GM18868 (cell line): ENCODE data around the gene LMX1A.

Experiments used
- ATAC-seq: cut with Tn5 transposase; IDR thresholded peaks from one replicate; pipeline ENCODE4 v1.9.1; 2021; ENCODE audit warnings: mild to moderate bottlenecking, moderate library complexity; ENCODE audit not compliant: unreplicated experiment

The LMX1A gene

GRCh38 chr1:165369255-165369848, 12.8 kb upstream of the LMX1A start:
- peak; percentile 74 for ATAC-seq

DNA sequence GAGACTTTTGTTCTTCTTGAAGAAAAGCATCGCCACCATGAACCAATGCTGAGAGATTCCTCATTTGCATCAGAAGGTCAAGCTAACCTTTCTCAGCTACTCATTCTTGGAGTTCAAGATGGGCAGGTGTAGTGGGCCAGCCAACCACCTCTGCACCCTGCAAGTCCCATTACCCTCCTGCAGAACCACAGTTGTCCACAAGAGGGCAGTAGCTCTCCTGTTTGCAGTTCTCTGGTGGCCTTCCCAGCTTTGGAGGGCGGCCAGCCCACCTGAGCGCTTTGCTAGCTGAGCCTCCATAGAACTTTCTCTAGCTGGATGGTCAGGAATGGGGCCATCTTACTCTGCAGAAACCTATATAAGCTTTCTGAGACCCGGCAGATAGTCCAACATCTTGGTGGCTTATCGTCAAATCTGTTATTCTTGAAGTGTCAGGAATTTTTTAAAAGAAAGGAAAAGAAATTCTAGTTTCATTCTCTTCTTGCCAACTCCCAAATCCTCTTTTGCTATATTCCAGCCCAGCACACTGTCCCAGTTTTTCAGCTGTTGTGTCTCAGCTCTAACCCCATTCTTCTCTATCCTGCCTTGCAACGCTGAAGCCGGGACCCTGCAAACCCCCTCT, 11.0 kb upstream of the LMX1A start:
- ATAC-seq = peak; percentile 76

GRCh38 chr1:165365341-165365740, 8.8 kb upstream of the LMX1A start:
- ATAC-seq = no peak

DNA sequence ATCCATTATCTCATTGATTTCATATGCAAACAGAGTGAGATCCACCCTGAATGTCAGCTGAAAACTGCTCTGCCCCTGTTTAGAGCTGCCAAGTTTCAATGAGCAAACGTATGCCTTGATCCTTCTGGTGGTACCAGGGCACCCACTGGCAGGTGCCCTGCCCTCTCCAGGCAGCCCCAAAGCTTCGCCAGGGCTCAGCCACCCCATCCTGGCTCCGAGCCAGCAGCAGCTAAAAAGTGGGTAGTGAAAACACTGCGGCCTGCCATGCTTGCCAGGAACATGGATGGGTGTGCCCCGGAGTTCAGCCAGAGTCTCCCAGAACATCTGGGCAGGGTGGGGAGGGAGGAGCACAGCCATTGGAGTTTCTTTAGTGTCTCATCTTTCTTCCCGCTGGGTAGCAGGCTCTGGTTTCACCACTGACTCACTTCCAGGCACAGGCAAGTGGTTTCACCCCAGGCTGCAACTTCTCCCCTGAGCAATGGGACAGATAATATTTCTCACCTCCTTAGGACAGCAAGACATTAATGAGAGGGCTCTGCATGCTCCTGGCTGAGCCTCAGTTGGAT, 8.1 kb upstream of the LMX1A start:
- ATAC-seq = no peak

DNA sequence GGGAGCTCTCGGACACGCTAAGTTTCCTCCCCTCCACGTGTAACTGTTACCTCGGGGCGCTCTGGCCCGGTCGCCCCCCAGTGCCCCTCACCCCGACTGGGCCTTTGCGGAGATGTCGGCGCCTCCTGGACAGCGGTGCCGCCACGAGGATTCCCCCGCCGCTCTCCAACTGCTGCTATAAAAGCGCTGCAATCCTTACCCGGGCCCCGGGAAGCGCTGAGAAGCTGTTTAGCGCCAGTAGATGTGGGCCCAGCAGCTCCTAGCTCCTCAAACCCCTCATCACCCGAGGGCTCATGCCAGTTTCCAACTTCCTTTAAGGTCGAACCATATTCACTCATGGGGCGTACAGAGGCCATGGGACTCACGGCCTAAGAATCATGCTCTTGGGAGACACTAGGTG, 361 bp upstream of the LMX1A start:
- ATAC-seq = no peak

- no peak for ATAC-seq
Measured at GRCh38 chr1:165355139-165355976, 1.2 kb downstream of the LMX1A start.

- ATAC-seq = no peak
Measured at GRCh38 chr1:165354739-165355138, 1.8 kb downstream of the LMX1A start.

GRCh38 chr1:165353731-165354671, 2.5 kb downstream of the LMX1A start:
- no peak for ATAC-seq

DNA sequence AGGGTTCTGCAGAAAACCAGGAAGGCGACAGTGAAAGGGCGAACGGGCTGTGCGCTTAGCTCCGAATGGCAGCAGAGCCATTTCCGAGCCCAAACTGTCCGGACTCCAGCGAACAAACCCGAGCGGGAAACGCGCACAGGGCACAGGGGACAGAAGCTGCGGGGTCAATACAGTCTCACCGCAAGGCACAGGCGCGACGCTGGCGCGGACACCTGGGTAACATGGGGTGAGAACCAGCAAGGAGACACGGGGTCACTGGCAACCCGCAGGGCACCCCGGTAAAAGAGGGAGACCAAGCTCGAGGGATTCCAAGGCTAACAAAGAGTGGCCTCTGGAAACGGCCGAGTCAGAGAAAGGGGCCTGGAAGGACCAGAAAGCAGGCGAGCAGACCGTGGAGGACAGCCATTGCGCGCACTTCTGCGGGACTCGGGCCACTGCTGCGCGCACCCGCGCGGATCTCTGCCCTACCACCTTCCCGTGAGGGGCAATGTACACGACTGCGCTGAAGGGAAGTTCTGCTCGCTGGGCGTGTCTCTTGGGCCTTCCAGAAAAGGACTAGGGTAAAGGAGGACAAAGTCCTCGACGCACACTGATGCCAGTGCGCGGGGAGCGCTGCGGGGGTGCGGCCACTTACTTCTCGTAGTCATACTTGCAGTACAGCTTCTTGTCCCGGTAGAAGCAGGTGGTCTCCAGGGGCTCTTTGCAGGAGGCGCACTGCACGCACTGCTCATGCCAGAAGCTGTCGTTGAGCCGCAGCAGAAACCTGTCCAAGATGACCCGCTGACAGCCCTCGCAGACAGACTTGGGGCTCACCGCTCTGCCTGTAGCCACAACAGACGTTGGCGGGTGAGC, 3.8 kb downstream of the LMX1A start:
- ATAC-seq = no peak

- ATAC-seq = no peak
Measured at GRCh38 chr1:165351863-165352441, 4.6 kb downstream of the LMX1A start.

- ATAC-seq = no peak
Measured at GRCh38 chr1:165350840-165351239, 5.7 kb downstream of the LMX1A start.

- ATAC-seq = no peak
Measured at GRCh38 chr1:165345502-165345901, 11.0 kb downstream of the LMX1A start.

GRCh38 chr1:165344736-165345135, 11.8 kb downstream of the LMX1A start:
- no peak for ATAC-seq

- ATAC-seq = no peak
Measured at GRCh38 chr1:165344198-165344597, 12.3 kb downstream of the LMX1A start.

GRCh38 chr1:165342587-165342986, 13.9 kb downstream of the LMX1A start:
- no peak for ATAC-seq

DNA sequence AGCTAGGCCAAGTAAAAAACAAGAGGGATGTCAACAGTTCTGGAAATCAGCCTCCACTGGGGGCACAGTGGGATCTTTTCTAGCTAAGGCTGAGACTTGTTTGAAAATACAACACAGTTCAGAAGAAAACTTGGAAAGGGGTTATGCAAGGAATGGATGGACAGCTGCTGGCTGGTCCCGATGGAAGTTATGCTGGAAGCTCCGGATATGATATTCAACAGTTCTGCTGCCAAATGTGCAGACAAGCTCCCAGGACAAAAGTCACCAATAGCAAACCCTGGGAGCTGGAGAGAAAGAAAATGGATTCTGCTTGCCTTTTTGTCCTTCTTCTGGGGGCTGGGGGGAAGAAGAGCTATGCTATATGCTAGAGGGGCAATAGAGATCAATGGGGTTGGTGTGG, 14.3 kb downstream of the LMX1A start:
- no peak for ATAC-seq

DNA sequence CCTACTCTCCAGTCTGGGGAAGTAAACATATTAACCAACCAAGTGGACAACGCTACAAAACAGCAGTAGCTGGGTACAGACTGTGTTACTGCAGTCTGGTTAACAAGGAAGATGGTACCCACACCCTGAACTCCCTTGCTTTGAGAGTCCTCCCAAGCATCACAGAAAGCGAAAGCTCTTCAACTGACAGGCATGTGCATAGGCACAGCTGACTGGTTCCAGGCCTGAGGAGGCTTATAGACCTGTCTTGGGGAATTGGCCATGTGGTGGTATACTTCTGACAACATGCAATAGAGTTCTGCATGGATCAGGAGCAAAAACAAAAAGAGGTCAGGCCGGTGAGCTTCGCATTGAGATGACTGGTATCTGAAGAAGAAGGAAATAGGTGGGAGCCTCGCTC, 17.4 kb downstream of the LMX1A start:
- no peak for ATAC-seq

DNA sequence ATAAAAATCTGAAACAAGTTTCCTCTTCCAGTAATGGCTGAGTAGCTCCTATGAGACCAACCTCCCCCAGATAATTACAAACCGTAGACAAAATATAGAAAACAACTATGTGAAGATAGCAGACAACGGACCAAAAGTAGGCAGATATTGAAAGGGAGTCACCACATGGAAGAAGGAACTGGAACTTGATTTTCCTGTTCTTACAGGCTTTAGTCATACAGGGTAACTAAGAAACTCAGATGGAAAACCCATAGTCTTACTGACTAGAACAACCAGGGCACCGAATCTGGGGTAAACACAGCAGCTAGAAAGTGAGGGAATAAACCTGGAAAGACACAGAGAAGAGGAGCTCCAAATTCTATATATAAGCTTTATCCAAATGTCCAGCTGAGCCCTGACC, 26.0 kb downstream of the LMX1A start:
- ATAC-seq = no peak

DNA sequence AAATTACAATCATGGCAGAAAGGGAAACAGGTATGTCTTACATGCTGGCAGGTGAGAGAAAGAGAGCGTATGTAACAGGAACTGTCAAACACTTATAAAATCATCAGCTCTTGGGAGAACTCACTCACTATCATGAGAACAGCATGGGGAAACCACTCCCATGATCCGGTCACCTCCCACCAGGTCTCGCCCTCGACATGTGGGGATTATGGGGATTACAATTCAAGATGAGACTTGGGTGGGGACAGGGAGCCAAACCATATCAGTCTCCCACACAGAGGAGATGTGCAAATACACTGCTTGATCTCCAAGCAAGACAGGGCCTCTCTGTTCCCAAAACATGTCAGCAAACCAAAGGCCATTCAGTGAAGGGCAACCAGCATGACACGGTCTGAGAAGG, 27.4 kb downstream of the LMX1A start:
- ATAC-seq = no peak
